Measurements from ENCODE around the gene ADGRD1.

- TF ChIP-seq POU2F2 (IDR thresholded peaks at IDR 0.05; ENCODE audit: low read depth, low read length), result no peak
- TF ChIP-seq POLR2A (IDR thresholded peaks at IDR 0.05; ENCODE audit: low read depth, low read length), result no peak
These were observed 1.3 kb upstream of the ADGRD1 start for GRCh38 chr12:130952171-130952954.
